Measurements from ENCODE around the gene CCDC183.

Gene CCDC183

GRCh38 chr9:136751244-136751643 is 44.9 kb upstream of the CCDC183 start:
- H3K4me2 ChIP-seq (ENCODE audit: low read length) = no peak overlapping the region
- peaks cover 40% of the 10 kb centered on the region; the same call in 1 of the 2 replicates for H3K27me3 ChIP-seq (ENCODE audit: insufficient read depth, low read length)
- no peaks in the 10 kb centered on the region for H4K20me1 ChIP-seq (ENCODE audit: insufficient read depth, low read length)
- no peaks in the 10 kb centered on the region for H3K79me2 ChIP-seq (ENCODE audit: insufficient read depth, low read length)
- H3K4me3 ChIP-seq (ENCODE audit: low read depth, low read length, poor library complexity, severe bottlenecking) = no peak overlapping the region
- TF ChIP-seq EZH2 (IDR thresholded peaks at IDR 0.05; ENCODE audit: borderline replicate concordance, low read length) = no peak
- TF ChIP-seq, protein P1, sequence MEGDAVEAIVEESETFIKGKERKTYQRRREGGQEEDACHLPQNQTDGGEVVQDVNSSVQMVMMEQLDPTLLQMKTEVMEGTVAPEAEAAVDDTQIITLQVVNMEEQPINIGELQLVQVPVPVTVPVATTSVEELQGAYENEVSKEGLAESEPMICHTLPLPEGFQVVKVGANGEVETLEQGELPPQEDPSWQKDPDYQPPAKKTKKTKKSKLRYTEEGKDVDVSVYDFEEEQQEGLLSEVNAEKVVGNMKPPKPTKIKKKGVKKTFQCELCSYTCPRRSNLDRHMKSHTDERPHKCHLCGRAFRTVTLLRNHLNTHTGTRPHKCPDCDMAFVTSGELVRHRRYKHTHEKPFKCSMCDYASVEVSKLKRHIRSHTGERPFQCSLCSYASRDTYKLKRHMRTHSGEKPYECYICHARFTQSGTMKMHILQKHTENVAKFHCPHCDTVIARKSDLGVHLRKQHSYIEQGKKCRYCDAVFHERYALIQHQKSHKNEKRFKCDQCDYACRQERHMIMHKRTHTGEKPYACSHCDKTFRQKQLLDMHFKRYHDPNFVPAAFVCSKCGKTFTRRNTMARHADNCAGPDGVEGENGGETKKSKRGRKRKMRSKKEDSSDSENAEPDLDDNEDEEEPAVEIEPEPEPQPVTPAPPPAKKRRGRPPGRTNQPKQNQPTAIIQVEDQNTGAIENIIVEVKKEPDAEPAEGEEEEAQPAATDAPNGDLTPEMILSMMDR (IDR thresholded peaks at IDR 0.05; ENCODE audit: low read length) = no peak
- H3K4me1 ChIP-seq (ENCODE audit: insufficient read depth, low read length, severe bottlenecking) = no peaks in the 10 kb centered on the region
- peaks cover 2% of the 10 kb centered on the region; the same call in 1 of the 2 replicates for H3K36me3 ChIP-seq (ENCODE audit: insufficient read depth, low read length)
- no peak overlapping the region for H2AFZ ChIP-seq (ENCODE audit: low read length)
- H3F3A ChIP-seq (ENCODE audit: insufficient read depth, low read length) = no peaks in the 10 kb centered on the region
- peaks cover 13% of the 10 kb centered on the region for H3K9me3 ChIP-seq (ENCODE audit: low read length)
- no peaks in the 10 kb centered on the region for H3K9me2 ChIP-seq (ENCODE audit: low read depth, low read length)
- H3K9ac ChIP-seq (ENCODE audit: low read length) = no peak overlapping the region
- H3K27ac ChIP-seq (ENCODE audit: low read depth, low read length, poor library complexity, severe bottlenecking) = no peak overlapping the region

DNA sequence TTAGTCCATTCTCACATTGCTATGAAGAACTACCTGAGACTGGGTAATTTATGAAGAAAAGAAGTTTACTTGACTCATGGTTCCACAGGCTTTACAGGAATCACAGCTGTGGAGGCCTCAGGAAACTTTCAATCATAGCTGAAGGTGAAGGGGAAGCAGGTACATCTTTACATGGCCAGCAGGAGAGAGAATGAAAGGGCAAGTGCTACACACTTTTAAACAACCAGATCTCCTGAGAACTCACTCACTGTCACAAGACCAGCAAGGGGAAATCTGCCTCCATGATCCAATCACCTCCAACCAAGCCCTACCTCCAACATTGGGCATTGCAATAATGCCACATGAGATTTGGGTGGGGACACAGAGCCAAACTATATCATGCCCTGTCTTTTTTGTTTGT is 44.3 kb upstream of the CCDC183 start:
- TF ChIP-seq, protein P1 (IDR thresholded peaks at IDR 0.05; ENCODE audit: low read length) = no peak
- no peak for TF ChIP-seq EZH2 (IDR thresholded peaks at IDR 0.05; ENCODE audit: borderline replicate concordance, low read length)
- H3K4me1 ChIP-seq (ENCODE audit: insufficient read depth, low read length, severe bottlenecking) = no peaks in the 10 kb centered on the region
- H3K27ac ChIP-seq (ENCODE audit: low read depth, low read length, poor library complexity, severe bottlenecking) = no peak overlapping the region

DNA sequence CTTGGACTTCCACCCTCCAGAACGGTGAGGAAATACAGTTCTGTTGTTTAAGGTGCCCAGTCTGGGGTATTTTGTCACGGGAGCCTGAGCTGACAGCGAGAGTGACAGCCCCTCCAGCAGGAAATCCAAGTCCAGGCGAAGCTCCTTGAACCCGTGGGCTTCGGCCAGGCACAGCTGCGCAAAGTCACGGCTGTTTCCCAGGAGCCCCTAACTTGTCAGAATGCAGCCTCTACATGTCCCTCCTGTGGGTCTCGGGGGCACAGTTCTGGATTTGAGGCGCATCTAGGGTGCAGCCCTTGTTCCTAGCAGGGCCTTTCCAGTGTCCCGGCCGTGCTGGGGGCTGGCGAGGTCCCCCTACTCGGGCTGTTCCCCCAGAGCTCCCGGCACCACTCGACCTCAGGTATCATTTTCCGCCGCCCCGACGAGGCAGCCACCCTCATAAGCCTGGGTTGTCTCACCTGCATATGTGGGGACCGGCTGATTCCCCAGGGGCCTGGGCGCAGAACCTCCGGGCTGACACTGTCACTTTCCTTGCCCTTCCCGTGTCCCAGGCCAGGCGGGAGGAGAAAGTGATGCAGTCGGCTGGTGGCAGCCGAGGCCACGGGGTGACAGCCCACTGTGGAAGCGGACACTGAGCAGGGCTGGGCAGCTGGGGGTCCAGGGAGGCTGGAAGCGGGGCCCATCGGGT is 42.6 kb upstream of the CCDC183 start:
- no peaks in the 10 kb centered on the region for H3K4me1 ChIP-seq (ENCODE audit: insufficient read depth, low read length, severe bottlenecking)
- H3K36me3 ChIP-seq (ENCODE audit: insufficient read depth, low read length) = peaks cover 2% of the 10 kb centered on the region; the same call in 1 of the 2 replicates
- no peak overlapping the region for H3K9ac ChIP-seq (ENCODE audit: low read length)
- H3K79me2 ChIP-seq (ENCODE audit: insufficient read depth, low read length) = no peaks in the 10 kb centered on the region
- H3F3A ChIP-seq (ENCODE audit: insufficient read depth, low read length) = no peaks in the 10 kb centered on the region
- no peaks in the 10 kb centered on the region for H3K9me2 ChIP-seq (ENCODE audit: low read depth, low read length)
- no peak overlapping the region for H3K27ac ChIP-seq (ENCODE audit: low read depth, low read length, poor library complexity, severe bottlenecking)
- no peak overlapping the region for H3K4me2 ChIP-seq (ENCODE audit: low read length)
- H3K27me3 ChIP-seq (ENCODE audit: insufficient read depth, low read length) = peaks cover 43% of the 10 kb centered on the region; the same call in 1 of the 2 replicates
- no peak overlapping the region for H3K4me3 ChIP-seq (ENCODE audit: low read depth, low read length, poor library complexity, severe bottlenecking)
- TF ChIP-seq, protein P1 (IDR thresholded peaks at IDR 0.05; ENCODE audit: low read length) = no peak
- TF ChIP-seq EZH2 (IDR thresholded peaks at IDR 0.05; ENCODE audit: borderline replicate concordance, low read length) = no peak
- H4K20me1 ChIP-seq (ENCODE audit: insufficient read depth, low read length) = no peaks in the 10 kb centered on the region
- H3K9me3 ChIP-seq (ENCODE audit: low read length) = peaks cover 13% of the 10 kb centered on the region
- H2AFZ ChIP-seq (ENCODE audit: low read length) = no peak overlapping the region

More for the DNA sequence above, 44.3 kb upstream of the CCDC183 start:
- peaks cover 44% of the 10 kb centered on the region; the same call in 1 of the 2 replicates for H3K27me3 ChIP-seq (ENCODE audit: insufficient read depth, low read length)
- peaks cover 13% of the 10 kb centered on the region for H3K9me3 ChIP-seq (ENCODE audit: low read length)
- H4K20me1 ChIP-seq (ENCODE audit: insufficient read depth, low read length) = no peaks in the 10 kb centered on the region
- H3K9me2 ChIP-seq (ENCODE audit: low read depth, low read length) = no peaks in the 10 kb centered on the region
- H3K4me2 ChIP-seq (ENCODE audit: low read length) = no peak overlapping the region
- no peaks in the 10 kb centered on the region for H3K79me2 ChIP-seq (ENCODE audit: insufficient read depth, low read length)
- H3F3A ChIP-seq (ENCODE audit: insufficient read depth, low read length) = no peaks in the 10 kb centered on the region
- no peak overlapping the region for H3K4me3 ChIP-seq (ENCODE audit: low read depth, low read length, poor library complexity, severe bottlenecking)
- H3K36me3 ChIP-seq (ENCODE audit: insufficient read depth, low read length) = peaks cover 2% of the 10 kb centered on the region; the same call in 1 of the 2 replicates
- H2AFZ ChIP-seq (ENCODE audit: low read length) = no peak overlapping the region
- H3K9ac ChIP-seq (ENCODE audit: low read length) = no peak overlapping the region
